GM19238 (cell line): ENCODE results near the gene ZNF407.
A peak's percentile ranks its signal among the peaks of the same experiment; 100 is the strongest.

Experiments
- DNase-seq: peaks from one replicate; pipeline ENCODE4 v3.0.0; 2011; ENCODE audit warnings: low spot score; ENCODE audit not compliant: insufficient read length

ZNF407 gene

GRCh38 chr18:74587441-74587840 is 10.2 kb upstream of the ZNF407 start:
- no peak for DNase-seq

DNA sequence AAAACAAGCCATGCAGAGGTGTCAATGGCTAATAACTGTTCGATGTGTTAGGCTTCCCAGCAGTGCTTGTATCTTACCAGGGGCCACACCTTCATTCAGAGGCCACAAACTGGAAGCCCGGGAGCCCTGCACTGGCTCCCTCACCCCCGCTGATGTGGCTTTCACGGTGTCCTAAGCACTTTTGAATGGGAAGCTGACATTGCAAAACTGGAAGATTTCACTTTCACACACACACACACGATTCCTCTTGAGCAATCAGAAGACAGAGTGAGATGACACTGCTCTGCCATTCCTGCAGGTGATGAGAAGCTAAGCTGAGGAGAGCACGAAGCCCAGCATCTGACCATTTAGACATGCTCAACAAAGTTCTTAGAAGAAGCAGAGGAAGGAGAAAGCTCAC is 8.6 kb upstream of the ZNF407 start:
- no peak for DNase-seq

GRCh38 chr18:74589811-74590210 is 7.9 kb upstream of the ZNF407 start:
- DNase-seq, result no peak

GRCh38 chr18:74590671-74591070 is 7.0 kb upstream of the ZNF407 start:
- DNase-seq, result no peak

DNA sequence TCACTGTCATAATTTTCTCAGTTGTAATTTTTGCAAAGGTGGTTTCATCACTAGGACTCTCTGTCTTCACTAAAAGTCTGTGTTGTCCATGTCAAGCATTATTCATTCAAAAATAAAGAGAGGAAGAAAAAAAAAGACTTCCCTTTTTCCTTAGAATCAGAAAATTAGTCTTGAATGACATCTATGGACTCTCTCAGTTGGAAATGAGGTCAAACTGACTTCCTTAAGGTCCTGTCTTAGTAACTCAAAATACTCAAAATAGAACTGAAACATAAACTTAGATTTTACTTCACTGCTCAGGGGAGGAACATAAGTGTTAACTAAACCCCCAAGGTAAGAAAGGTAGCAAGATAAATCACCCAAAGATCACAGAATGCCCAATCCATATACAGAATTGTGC is 2.2 kb upstream of the ZNF407 start:
- no peak for DNase-seq

- DNase-seq, result peak; percentile 35
These were observed 522 bp upstream of the ZNF407 start for GRCh38 chr18:74597034-74597661.

GRCh38 chr18:74598350-74599001 is 806 bp downstream of the ZNF407 start:
- peak; percentile 57 for DNase-seq

DNA sequence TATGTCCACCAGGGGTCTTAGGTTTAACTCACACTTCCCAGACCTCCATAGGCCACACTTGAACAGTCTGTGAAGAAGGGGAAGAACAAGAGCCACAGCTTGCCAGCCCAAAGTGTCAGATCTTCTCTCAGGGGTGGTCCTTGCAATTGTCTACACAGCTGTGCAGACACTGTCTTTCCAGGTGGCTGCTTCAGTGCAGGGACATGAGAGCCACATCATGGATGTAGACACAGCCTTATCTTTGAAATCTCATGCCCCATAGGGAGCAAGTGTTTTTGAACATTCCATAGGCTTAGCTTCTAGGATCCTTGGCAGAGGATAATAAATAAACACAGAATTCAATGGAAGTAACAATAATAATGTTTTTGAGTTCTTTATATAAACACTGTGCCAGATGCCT is 6.7 kb downstream of the ZNF407 start:
- DNase-seq, result no peak

GRCh38 chr18:74604774-74605173 is 7.1 kb downstream of the ZNF407 start:
- no peak for DNase-seq

- no peak for DNase-seq
These were observed 11.0 kb downstream of the ZNF407 start for GRCh38 chr18:74608681-74609080.

- DNase-seq, result no peak
These were observed 11.9 kb downstream of the ZNF407 start for GRCh38 chr18:74609535-74609934.

GRCh38 chr18:74610051-74610615 is 12.5 kb downstream of the ZNF407 start:
- no peak for DNase-seq

DNA sequence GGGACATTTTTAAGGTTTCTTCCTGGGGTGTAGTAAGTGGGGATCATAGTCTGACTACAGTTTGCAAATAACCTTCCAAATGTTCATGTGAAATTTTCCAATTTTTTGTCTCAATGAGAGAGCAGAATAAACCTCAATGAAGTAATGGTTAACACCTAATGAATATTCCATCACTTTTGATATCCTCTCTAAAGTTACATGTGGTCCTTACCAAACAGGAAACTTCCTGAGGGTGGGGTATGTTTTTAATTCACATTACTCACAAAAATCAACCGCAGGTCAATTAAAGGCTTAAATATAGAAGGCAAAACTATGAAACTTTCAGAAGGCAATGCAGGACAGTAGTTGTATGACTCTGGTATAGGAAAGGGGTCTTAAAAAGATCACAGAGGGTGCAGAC is 13.2 kb downstream of the ZNF407 start:
- DNase-seq, result no peak

DNA sequence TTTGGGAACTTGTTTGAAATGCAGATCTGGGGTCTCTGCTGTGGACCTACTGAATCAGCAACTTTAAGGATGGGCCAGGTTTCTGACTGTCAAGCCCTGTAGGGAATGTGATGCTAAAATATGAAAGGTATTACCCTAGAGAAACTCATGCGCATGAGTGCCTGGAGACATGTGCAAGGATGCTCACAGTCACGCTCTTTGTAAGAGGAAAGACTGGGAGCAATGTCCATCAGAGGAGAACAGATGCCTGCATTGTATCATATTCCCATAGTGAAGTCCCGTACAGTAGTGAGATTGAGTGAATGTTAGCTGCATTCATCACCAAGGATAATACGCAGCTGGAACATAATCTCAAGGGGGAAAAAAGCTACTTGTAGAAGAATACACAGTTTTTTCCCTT is 14.1 kb downstream of the ZNF407 start:
- no peak for DNase-seq

DNA sequence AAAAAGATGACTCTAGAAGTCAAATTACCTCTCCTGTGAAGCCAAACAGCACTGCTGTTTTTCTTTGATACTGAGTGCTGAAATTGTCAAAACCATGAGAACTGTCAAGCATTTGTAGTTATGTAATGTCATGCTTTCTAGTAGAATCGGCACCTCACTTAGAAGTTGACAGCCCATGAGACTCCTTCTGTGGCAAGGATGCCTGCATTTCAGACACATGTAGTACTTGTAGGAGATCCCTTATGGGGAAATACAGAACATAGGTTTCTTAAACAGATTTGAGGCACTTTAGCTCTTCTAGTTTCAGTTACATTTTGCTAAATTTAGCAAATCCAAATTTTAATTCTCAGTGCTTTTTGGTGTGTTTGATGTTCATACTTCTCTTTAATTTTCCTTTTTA is 15.7 kb downstream of the ZNF407 start:
- DNase-seq, result no peak

DNA sequence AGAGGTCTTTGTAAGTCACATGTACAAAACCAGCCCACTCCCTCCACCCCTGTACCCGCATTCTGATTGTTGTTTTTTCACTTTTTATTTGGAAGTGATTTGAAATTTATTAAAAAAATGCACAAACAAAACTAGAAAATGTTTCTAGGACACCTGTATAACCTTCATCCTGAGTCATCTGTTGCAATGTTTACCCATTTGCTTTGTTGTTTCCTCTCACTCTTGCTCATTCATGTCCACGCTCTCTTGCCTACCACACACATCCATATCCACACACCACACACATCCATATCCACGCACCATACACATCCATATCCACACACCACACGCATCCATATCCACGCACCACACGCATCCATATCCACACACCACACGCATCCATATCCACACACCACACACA is 18.8 kb downstream of the ZNF407 start:
- no peak for DNase-seq

- DNase-seq, result no peak
These were observed 19.8 kb downstream of the ZNF407 start for GRCh38 chr18:74617486-74617885.

DNA sequence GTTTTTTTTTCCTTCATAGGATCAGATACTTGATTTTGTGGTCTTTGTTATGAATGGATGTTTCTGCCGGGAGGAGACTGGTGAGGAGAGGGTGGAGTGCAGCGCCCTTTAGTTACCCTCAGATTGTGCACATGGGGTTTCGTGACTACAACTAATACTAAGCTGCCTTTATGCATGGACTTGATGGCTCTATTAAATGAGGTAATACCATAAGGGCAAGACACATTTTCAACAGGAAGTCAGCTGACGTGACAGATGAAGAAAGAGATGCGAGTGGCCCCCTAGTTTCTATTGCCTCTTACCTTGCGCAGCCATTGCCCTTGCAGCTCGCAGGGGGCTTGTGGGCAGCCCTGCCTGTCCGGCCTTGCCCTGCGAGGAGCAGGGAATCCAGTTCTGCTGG is 24.4 kb downstream of the ZNF407 start:
- no peak for DNase-seq

DNA sequence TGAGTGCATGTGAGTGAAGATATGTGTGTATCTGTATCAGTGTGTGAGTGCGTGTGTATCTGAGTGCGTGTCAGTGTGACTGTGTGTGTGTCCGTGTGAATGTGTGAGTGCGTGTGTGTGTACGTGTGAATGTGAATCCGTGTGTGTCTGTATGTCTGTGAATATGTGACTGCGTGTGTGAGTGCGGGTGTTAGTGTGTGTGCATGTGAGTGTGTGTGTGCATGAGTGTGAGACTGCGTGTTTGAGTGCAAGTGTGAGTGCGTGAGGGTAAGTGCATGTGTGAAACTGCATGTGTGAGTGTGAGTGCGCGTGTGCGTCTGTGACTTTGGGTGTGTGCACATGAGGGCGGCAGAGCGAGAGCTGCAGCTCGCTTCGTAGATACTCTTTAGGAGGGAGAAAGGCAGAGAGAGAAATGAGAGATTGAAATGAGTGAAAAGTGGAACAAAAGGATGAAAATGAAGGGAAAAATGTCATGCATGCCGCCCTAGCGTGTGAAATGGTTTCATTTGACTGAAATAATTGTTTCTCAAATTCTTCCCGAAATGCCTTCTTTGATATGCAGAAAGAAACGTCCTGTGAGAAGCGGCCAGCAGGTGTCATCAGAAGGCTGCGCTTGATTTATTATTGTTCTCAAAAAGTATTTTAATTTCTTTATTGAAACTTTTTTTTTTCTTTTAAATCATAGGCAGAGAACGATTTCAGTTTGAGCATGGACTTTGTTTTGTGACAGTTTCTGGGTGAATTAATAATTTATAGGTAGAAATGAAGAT is 25.6 kb downstream of the ZNF407 start:
- DNase-seq, result no peak

- no peak for DNase-seq
These were observed 26.8 kb downstream of the ZNF407 start for GRCh38 chr18:74624466-74624865.

DNA sequence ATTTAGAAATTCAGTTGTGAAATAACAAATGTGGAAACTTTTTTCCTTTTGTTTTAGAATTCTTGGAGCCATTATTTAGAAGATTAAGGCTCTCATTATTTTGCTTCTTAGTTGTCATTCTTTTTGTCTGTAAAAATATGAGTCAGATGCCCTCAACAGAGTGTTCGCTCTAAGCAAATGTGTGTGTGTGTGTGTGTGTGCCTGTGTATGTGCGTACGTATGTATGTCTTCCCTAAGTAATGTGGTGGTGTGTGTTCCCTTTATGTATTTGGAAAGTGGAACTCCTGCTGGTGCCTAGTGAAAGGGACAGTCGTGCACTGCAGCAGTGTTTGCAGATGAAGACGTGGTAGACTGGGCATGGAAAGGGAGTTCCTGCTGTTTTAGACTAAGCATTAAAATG is 27.5 kb downstream of the ZNF407 start:
- DNase-seq, result no peak
